GM19035 (cell line): ENCODE results near the gene AK8.

Source experiments
- ATAC-seq: cut with Tn5 transposase; IDR thresholded peaks from one replicate; pipeline ENCODE4 v1.9.1; 2021; ENCODE audit not compliant: unreplicated experiment

Gene AK8, protein sequence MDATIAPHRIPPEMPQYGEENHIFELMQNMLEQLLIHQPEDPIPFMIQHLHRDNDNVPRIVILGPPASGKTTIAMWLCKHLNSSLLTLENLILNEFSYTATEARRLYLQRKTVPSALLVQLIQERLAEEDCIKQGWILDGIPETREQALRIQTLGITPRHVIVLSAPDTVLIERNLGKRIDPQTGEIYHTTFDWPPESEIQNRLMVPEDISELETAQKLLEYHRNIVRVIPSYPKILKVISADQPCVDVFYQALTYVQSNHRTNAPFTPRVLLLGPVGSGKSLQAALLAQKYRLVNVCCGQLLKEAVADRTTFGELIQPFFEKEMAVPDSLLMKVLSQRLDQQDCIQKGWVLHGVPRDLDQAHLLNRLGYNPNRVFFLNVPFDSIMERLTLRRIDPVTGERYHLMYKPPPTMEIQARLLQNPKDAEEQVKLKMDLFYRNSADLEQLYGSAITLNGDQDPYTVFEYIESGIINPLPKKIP

DNA sequence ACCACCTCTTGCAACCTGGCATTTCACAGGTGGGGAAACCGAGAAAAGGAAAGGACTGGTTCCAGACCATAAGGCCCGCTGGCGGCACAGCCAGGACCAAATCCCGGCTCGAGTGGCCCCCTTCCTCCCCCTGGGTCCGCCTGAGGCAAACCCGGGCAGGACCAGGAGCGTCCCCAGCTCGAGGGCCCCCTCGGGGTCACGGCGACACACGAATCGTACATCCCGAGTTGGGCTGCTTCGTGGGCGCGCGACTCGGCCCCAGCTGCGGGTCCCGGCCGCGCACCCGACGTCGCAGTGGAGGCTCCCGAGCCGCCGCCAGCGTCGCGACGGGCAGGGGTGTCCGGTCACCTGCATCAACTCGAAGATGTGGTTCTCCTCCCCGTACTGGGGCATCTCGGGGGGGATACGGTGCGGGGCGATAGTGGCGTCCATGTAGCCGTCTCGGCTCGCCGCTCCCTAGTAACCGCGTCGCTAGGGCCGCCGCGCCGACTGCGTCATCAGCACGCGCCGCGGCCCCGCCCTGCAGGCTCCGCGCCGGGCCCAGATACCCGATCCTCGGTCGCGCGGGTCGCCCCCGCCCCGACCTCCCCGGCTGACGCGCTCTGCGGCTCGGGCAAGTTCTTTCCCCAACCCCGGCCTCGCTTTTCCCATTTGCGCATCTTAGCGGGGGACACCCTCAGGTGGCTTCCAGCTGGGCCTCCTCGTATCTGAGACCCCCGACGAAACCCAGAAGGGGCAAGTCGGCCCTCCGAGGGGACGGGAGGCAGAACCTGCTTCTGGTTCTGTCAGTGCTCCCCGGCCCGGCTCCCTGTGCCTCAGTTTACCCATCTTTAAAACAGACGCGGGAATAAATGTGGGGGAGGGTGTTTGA, at the start of gene AK8:
Gene AK8, minus strand, starts transcription at position 461 of the 871 bp plus-strand sequence. Its CDS starts 29 bp downstream, at position 432.
- ATAC-seq = peak; percentile 82

DNA sequence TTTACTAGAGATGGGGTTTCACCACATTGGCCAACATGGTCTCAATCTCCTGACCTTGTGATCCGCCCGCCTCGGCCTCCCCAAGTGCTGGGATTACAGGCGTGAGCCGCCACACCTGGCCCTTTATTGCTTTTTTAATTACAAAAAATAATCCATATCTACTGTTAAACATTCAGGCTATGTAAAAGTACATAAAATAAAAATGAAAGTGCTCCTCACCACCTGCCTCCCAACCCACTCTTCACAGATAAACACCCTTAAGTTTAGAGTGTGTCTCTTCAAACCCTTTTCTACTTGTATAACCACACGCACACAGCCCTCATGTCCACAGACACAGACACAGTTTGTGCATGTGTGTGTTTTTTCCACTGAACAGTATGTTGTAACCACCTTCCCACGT, 49.6 kb upstream of the AK8 start:
- no peak for ATAC-seq

DNA sequence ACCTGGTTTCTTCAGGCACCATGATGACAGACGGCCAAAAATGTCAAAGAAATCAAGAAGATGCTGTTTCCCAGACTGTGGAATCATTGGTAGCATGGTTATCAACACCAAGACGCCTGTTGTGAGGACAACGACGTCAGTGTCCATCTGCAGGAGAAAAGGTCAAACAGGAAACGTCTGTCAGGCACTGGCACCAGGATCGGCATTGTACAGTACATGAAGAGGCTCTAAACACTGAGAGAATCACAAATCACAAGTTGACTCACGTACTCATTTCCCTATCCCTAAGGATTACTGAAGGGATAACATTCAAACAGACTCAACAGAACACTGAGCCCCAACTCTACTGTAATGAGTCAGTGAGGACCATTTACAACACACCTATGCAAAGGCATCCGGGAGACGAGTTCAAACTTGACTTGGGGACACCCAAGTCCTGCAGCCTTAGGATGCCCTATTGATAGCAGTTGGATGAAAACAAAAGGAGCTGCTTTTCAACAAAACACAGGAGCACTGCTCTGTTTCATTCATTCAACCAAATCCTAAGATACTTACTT, 45.3 kb upstream of the AK8 start:
- ATAC-seq = no peak

DNA sequence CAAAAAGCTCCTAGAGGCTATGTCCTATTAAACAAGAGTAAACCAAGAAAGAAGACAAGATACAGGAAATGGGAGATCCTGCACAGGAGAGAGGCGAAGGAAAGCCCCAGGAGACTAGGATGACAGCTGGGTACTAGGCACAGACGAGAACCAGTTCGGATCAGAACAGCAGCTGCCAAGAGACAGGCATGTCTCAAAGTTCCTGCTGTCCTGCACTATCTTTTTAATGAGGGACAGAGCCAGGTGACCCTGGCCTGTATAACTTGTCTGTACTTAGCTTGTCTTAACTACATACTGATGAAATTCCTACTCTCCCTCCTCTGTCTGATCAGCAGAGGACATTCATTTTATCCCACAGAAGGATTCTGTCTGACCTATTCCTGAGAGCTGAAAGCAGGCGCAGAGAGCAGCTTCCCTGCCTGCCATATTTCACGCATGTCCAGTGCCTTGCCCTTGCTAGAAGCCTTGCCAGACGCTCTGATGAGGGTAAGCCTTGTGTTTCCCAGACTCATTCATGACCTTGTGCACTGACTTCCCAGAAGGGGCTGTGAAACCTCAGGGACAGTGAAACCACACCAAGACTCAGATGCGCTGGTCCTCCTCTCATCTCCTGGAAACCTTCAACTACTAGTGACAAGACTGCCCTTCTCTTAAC, 41.7 kb upstream of the AK8 start:
- no peak for ATAC-seq

DNA sequence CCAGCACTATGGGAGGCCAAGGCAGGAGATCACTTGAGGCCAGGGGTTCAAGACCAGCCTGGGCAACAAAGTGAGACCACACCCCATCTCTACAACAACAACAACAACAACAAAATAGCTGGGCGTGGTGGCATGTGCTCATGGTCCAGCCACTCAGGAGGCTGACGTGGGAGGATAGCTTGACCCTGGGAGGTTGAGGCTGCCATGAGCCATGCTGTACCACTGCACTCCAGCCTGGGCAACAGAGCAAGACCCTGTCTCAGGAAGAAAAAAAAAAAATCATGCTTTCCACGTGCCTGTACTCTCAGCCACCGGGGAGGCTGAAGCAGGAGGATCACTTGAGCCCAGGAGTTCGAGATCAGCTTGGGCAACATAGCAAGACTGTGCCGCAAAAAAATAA, 36.8 kb upstream of the AK8 start:
- ATAC-seq = no peak

DNA sequence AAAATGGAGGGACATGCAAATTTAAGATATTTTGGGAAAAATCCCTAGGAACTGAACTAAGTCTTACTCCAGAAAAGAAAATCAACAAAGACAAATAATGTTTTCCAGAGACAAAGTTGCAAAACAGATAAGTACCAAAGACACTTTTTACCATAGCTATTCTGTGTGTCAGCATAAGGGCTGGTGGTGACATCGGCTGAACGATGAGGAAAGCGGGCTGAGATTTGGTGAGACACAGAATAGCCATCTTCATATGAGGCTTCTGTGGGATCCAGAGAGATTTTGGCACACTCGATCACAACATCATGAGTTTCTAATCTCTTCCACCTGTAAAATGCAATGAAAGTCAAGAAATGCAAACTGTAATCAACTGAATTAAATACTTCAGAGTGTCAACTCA, 34.0 kb upstream of the AK8 start:
- ATAC-seq = no peak

DNA sequence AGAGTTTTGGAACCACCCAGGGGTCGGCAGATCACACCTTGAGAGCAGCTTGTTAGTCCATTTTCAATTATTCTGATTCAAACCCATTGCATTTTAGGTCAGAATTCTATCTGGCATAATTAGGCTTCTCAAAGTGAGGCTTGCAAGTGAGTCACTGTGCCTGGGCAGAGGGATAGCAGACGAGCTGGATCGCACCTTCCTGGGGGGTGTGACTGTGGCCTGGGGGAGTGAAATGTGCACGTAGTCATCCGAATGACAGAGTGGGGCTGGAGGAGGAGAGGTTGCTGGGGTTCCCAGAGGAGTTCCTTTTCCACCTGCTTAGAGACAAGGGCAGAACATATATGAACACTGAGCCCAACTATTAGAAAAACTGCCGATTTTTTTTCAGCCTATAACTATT, 32.3 kb upstream of the AK8 start:
- ATAC-seq = no peak

DNA sequence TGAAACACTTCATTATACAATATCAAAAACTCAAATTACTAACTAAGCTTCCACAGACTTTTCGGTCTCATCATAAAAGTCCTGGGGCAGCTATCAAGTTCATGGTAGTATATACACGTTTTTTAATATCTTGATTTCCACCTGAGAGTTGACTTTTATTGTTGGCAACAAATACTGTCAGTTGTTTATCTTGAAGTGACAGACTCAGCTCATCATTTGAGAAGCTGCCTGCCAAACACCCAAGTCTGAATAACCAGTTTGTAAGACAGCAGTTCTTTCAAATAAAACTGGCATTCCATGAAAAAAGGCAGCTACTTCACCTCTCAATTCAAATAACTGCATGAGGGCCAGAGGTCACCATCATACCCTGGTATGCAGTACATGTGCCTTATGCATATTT, 31.2 kb upstream of the AK8 start:
- ATAC-seq = no peak

DNA sequence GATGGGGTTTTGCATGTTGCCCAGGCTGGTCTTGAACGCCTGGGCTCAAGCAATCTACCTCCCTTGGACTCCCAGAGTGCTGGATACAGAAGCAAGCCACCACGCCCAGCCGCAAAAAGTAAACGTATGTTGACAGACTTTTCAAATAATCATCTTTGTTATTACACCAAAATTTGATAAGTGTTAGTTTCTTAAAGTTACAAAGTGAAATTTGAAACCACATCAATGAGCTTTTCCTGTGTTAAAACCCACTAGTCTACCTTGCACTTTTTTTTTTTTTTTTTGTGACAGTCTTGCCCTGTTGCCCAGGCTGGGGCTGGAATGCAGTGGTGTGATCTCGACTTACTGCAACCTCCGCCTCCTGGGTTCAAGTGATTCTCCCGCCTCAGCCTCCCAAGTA, 30.6 kb upstream of the AK8 start:
- ATAC-seq = no peak

DNA sequence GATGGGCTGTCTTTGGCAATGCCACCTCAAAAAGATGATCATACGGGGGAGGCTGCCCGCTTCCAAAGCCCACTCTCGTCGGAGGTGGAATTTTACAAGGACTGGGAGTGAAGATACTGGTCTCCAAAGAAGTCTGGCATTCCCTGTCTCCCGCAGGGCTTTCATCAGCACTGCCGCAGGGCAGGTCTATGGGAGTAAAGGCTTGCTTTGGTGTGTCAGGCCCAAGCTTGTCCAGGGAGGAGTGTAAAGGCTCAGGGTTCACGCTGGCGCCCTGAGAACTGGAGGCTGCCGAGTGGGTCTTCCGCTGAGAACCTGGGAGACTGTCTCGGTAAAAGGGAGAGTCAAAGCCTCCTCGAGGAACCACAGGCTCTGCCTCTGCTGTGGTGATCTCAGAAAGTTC, 27.6 kb upstream of the AK8 start:
- ATAC-seq = no peak

DNA sequence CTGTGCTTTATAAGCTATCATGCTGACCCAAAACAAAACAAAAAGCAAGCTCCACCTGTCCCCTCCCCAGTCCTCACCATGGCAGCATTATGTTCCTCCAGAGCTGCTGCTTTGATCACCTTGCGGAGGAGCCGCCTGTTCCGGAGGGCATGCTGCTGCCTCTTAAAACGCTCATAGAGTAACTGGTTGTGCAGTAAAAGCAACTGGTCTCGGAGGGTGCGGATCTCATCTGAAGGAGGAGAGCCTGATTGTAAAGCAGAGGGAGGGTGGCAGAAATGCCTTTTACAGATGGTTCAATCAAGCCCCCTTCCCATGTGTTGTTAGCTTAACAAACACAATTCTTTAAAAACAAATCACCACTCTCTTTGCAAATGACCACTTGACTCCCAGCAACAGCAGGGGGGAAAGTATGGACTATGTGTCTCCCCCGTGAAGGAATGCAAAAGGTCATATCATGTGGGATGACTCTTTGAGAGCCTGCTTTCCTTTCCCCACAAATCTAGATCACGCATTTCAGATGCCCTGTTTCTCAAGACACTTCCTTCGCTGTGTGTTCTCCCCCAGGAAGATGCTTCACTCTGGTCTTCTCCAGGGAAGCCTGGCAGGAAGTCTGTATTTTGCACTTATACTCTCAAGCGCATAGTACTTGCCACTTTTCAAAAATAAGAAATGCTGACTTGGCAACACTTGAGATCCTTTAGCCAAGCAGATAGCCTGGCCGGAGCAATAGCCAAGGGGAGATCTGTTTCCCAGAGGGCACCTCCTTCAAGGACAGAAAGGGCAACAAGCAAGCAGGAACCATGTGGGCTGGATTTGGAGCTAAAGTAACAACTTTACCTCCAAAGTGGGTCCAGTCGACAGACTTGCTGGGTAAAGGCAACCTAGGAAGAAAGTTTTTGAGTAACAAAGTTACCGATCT, 25.7 kb upstream of the AK8 start:
- ATAC-seq = no peak

DNA sequence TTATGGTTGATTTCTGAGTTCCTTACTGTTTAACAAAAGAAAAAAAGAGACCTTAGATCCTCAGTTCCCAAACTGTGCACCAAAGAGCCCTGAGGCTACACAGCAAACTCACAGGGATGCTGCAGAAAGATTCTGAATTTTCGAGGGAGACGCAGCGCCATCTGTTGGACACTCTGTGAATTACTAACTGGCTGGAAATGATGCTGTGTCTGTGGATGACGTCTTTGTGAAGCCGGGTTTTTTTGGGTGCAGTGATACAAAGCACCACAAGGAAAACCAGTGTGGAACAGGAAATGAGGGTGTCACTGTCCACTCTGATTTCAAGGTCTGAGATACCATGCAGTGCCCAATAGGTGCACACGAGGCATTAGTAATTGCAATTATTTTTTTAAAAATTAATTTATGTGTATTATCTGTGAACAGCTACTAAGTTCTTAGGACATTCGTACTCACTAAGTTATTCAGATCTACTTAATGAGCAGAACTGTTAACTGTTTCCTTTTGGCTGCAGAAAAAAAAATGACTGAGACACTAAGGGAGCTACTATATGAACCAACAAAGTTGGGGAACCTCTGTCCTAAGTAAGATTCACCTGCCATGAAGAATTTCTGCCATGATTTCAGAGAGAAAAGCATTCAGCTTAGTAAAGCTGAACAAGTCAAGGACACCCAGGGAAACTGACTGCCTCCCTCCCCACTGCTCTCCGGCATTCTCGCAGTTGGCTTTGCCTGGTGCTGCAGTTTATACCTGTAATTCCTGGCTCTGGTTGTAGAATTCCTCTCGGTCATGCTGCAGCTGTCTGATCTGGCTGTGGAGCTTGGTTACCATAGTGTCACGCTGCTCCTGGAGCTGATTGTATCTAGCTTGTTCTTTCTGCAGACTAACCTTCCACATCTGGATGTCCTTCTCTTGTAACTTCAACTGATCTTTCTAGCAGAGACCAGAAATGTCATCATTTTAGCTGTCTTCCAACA, 24.1 kb upstream of the AK8 start:
- no peak for ATAC-seq

DNA sequence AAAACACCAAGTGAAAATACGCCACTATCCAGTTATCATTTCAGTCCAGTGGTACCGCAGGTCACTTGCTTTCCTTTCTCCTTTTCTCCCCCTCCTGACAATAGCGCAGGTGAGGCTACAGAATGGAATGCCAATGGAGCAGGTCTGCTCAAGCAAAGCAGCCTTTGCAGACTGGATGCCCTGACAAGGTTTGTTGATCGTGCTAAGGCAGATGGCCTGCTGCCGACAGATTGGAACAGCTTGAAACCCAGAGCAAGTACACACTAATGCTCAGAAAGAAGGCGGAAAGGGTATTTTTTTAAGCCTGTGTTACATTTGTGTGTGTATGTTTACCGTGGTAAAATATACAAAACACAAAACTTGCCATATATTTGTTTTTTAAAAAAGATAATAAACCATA, 20.0 kb upstream of the AK8 start:
- no peak for ATAC-seq

DNA sequence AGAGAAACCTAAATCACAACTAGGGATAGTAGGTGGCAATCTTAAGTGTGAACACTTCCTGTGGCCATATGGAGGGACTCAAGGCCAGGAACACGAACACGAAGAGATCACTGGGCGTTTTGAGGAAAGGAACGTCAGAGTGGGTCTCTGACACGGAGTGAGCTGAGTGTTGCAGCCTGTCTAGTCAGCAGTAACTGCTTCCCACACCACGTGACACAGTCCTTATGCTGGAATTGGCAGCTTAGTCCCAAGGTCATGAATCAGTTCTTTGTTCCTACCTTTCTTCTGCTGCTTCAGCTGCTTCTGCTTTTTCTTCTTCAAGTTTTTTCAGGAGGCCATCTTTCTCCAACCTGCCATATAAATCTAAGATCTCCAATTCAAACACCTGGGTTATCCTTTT, 18.8 kb upstream of the AK8 start:
- ATAC-seq = no peak

DNA sequence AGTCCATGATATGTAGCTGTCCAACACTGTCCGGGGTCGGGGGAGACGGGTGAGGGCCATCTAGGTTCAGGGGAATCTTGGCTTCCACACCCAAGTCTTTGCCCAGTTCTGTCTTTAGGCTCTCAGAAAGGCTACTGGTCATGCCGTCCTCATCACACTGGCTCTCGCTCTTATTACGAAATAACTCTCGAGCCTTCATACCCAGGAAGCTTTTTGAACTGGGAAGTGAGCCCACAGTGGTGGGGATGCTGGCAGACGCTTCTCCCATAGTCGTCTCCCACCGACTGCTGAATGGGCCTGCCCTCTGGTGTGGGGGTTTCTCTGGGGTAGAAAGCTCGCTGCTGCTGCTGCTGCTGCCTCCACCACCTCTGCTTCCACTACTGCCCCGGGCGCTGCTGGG, 18.2 kb upstream of the AK8 start:
- no peak for ATAC-seq

DNA sequence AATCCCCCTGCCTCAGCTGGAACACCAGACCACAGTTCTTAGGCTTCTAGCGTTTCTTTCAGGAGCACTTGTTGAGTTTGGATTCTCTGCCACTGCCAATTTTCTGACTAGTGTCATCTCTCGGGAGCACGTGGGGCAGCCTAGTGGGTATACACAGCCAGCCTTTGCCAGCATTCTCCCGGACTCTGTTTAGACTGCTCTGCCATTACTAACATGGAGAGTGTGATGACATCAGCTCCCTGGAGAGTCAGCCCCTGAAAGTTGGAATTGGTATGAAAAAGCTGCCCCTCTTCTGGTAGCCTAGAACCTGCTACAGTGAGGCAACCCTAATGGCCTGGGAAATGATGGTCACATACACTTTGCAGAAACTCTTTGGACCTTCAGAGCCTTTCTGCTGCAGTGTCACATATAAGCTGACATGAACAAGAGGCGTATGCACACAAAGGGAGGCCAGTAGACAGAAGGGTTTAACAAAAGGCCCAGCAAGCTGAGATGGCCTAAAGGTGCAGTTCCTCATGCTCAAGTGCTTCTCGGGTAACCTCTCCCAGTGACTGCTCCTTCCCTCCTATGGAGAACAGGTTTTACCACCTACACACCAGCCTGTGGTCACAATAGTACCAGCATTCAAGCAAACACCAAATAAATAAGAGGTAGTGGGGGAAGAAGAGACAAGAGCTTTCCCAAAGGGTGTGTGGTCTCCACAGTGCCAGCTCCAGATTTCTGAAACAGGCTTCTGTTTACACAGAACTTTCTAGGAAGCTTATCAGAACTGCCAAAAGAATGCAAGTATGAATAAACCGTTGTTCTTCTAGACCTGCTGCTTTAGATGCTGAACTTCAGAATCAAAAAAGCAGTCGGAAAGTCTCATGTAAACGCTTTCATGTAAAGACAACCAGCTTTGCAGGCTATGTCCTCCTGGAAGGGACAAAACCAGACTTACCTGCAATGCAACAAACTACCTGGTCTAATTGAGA, 17.1 kb upstream of the AK8 start:
- ATAC-seq = no peak

DNA sequence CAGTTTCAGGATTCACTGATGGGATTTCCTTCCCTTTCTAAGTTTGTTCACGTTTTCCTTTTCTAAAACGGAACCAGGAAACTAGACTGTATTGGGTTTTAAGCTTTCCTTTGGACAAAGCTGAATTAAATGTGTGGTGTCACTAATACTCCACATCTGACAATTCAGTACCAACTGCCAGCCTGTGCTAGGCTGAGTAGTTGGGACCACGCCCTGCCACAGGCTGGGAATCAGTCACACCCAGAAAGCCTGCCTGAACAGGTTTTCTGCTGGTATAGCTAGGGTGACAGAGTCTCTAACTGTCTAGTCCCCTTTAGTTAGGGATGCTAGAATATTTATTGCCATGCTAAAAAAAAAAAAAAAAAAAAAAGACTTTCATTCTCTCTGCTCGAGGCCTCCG, 16.3 kb upstream of the AK8 start:
- ATAC-seq = no peak

DNA sequence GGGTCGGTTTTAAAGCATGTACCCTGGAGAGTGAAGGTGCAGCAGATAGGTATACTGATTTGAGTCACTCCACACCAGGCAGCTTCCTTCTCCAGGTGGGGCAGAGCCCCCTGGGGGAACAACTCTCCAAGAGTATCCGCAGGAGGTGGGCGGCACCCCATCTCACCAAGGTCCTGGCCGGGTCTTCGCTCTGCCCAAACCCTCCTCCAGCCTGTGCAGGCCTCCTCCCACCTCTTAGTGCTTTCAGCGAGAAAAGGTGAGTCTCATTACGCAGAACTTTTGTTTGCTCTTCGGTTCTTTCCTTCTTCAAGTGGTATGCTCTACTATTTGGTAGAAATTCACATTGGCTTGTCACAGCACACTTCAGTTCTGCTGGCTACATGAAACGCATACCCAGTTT, 14.3 kb upstream of the AK8 start:
- ATAC-seq = no peak
